H9 (cell line): ENCODE data around the gene SMIM41. TPM values are rescaled to one million over a fixed set of nuclear protein-coding genes. Genes with fewer than 3 reads are reported as not detected.

Experiments used
- DNase-seq: peaks from one replicate; pipeline ENCODE4 v3.0.0-alpha.2; 2017
- H2AFZ ChIP-seq: one replicate; pipeline ENCODE4 v1.6.1; 2013; ENCODE audit warnings: mild to moderate bottlenecking, low read length, control low read depth, moderate library complexity
- H2AK5ac ChIP-seq: 2 replicates; pipeline ENCODE4 v1.6.1; 2013; ENCODE audit warnings: low read length, control low read depth, mixed read lengths; ENCODE audit not compliant: insufficient read length
- H2BK120ac ChIP-seq: one replicate; pipeline ENCODE4 v1.6.1; 2013; ENCODE audit warnings: low read depth, mild to moderate bottlenecking, low read length, control low read depth, inconsistent platforms; ENCODE audit not compliant: poor library complexity, severe bottlenecking
- H2BK12ac ChIP-seq: 2 replicates; pipeline ENCODE4 v1.6.1; 2013; ENCODE audit warnings: low read length, control low read depth, mixed read lengths, low read depth; ENCODE audit not compliant: insufficient read length
- H2BK15ac ChIP-seq: 2 replicates; pipeline ENCODE4 v1.6.1; 2013; ENCODE audit warnings: low read depth, low read length, control low read depth
- H2BK20ac ChIP-seq: one replicate; pipeline ENCODE4 v1.6.1; 2013; ENCODE audit warnings: low read depth, mild to moderate bottlenecking, low read length, control low read depth, inconsistent platforms; ENCODE audit not compliant: poor library complexity, severe bottlenecking
- H2BK5ac ChIP-seq: 2 replicates; pipeline ENCODE4 v1.6.1; 2013; ENCODE audit warnings: low read length, control low read depth, mixed read lengths; ENCODE audit not compliant: insufficient read length
- H3K14ac ChIP-seq: 2 replicates; pipeline ENCODE4 v1.6.1; 2013; ENCODE audit warnings: low read length, control low read depth; ENCODE audit not compliant: insufficient read depth
- H3K18ac ChIP-seq: 2 replicates; pipeline ENCODE4 v1.6.1; 2013; ENCODE audit warnings: low read depth, mild to moderate bottlenecking, mixed read lengths, low read length, control low read depth; ENCODE audit not compliant: insufficient read length
- H3K23ac ChIP-seq: 2 replicates; pipeline ENCODE4 v1.6.1; 2013; ENCODE audit warnings: low read length, control low read depth, mixed read lengths, low read depth; ENCODE audit not compliant: insufficient read length
- H3K23me2 ChIP-seq: 2 replicates; pipeline ENCODE4 v1.6.1; 2013; ENCODE audit warnings: low read depth, mild to moderate bottlenecking, mixed read lengths, low read length, control low read depth; ENCODE audit not compliant: insufficient read length, poor library complexity, severe bottlenecking
- H3K27ac ChIP-seq: 2 replicates; pipeline ENCODE4 v1.5.1; 2013; ENCODE audit warnings: low read length, control low read depth, mixed read lengths, low read depth; ENCODE audit not compliant: insufficient read length
- H3K27me3 ChIP-seq: 2 replicates; pipeline ENCODE4 v1.6.1; 2013; ENCODE audit warnings: low read length, control low read depth, inconsistent platforms; ENCODE audit not compliant: insufficient read depth
- H3K4ac ChIP-seq: 2 replicates; pipeline ENCODE4 v1.6.1; 2013; ENCODE audit warnings: low read depth, mild to moderate bottlenecking, control low read depth, inconsistent platforms, low read length, moderate library complexity
- H3K4me1 ChIP-seq: 2 replicates; pipeline ENCODE4 v1.6.1; 2013; ENCODE audit warnings: low read length, control low read depth, inconsistent platforms; ENCODE audit not compliant: insufficient read depth
- H3K4me2 ChIP-seq: 2 replicates; pipeline ENCODE4 v1.6.1; 2013; ENCODE audit warnings: low read length, control low read depth, mixed read lengths; ENCODE audit not compliant: insufficient read length, insufficient read depth
- H3K56ac ChIP-seq: 2 replicates; pipeline ENCODE4 v1.6.1; 2013; ENCODE audit warnings: low read depth, mild to moderate bottlenecking, mixed read lengths, low read length, control low read depth; ENCODE audit not compliant: insufficient read length
- H3K79me1 ChIP-seq: 2 replicates; pipeline ENCODE4 v1.6.1; 2013; ENCODE audit warnings: low read depth, mild to moderate bottlenecking, moderate library complexity, low read length, control low read depth, inconsistent platforms; ENCODE audit not compliant: insufficient read depth, poor library complexity, severe bottlenecking
- H3K79me2 ChIP-seq: 2 replicates; pipeline ENCODE4 v1.6.1; 2013; ENCODE audit warnings: low read length, control low read depth, inconsistent platforms; ENCODE audit not compliant: insufficient read depth
- H3K9ac ChIP-seq: 2 replicates; pipeline ENCODE4 v1.6.1; 2013; ENCODE audit warnings: low read length, control low read depth, mixed read lengths; ENCODE audit not compliant: insufficient read length; ENCODE audit errors: extremely low read depth
- H3K9me3 ChIP-seq: one replicate; pipeline ENCODE4 v1.6.1; 2013; ENCODE audit warnings: low read depth, low read length, inconsistent platforms; ENCODE audit not compliant: control insufficient read depth
- H3T11ph ChIP-seq: one replicate; pipeline ENCODE4 v1.6.1; 2013; ENCODE audit warnings: mild to moderate bottlenecking, low read length, control low read depth, inconsistent platforms
- H4K20me1 ChIP-seq: one replicate; pipeline ENCODE4 v1.6.1; 2013; ENCODE audit not compliant: control insufficient read depth, insufficient read length, insufficient read depth
- H4K5ac ChIP-seq: 2 replicates; pipeline ENCODE4 v1.6.1; 2013; ENCODE audit warnings: low read depth, mild to moderate bottlenecking, mixed read lengths, low read length, control low read depth; ENCODE audit not compliant: insufficient read length
- H4K8ac ChIP-seq: replicated peaks from 2 replicates; pipeline ENCODE4 v1.6.1; 2013; ENCODE audit warnings: low read length, control low read depth, mixed read lengths, low read depth; ENCODE audit not compliant: insufficient read length
- H4K91ac ChIP-seq: 2 replicates; pipeline ENCODE4 v1.6.1; 2013; ENCODE audit warnings: low read depth, mild to moderate bottlenecking, moderate library complexity, mixed read lengths, low read length, control low read depth; ENCODE audit not compliant: insufficient read length
- H3K27ac Mint-ChIP-seq, 3 experiments: 2 replicates in 2 of 3; 3 replicates in 1 of 3; pipeline ENCODE4 v1.8.0; 2020 to 2021; ENCODE audit warnings: mixed read lengths in 3 of 3, mild to moderate bottlenecking in 1 of 3, moderate library complexity in 1 of 3
- H3K27me3 Mint-ChIP-seq: 2 replicates; pipeline ENCODE4 v1.8.0; 2021; ENCODE audit warnings: low read depth, mild to moderate bottlenecking, moderate library complexity, mixed read lengths
- H3K36me3 Mint-ChIP-seq, 3 experiments: 2 replicates in 2 of 3; 3 replicates in 1 of 3; pipeline ENCODE4 v1.8.0; 2020 to 2021; ENCODE audit warnings: low read depth in 3 of 3, mixed read lengths in 3 of 3; ENCODE audit not compliant: insufficient read depth in 1 of 3
- H3K4me1 Mint-ChIP-seq, 2 experiments: 2 replicates each; pipeline ENCODE4 v1.8.0; 2020; ENCODE audit warnings: mixed read lengths in 2 of 2
- H3K4me3 Mint-ChIP-seq, 2 experiments: 2 replicates in 1 of 2; 3 replicates in 1 of 2; pipeline ENCODE4 v1.8.0; 2020 to 2021; ENCODE audit warnings: mild to moderate bottlenecking in 2 of 2, mixed read lengths in 2 of 2, moderate library complexity in 1 of 2
- H3K9me3 Mint-ChIP-seq, 2 experiments: 2 replicates in 1 of 2; 3 replicates in 1 of 2; pipeline ENCODE4 v1.8.0; 2020; ENCODE audit warnings: mild to moderate bottlenecking in 2 of 2, mixed read lengths in 2 of 2, moderate library complexity in 1 of 2
- CTCF ChIP-seq: fragments of 200-600 bp; sonication (generic); conservative IDR thresholded peaks from 3 replicates; pipeline ENCODE4 v1.8.0; 2021; ENCODE audit warnings: antibody characterized with exemption, mild to moderate bottlenecking
- WGBS: extraction: QIAGEN DNeasy Blood & Tissue Kit; methylation state at CpG from one replicate; pipeline ENCODE4 v1.1.7; 2013; ENCODE audit warnings: missing lambda C conversion rate, low lambda C conversion rate, mixed read lengths; ENCODE audit not compliant: insufficient read length; ENCODE audit errors: extremely low coverage; 5-methylcytosine and 5-hydroxymethylcytosine counted together
- total RNA-seq: library from RNA; stranded (reverse); gene quantifications from 2 replicates; pipeline ENCODE4 v1.2.1, GENCODE V29; 2021

The SMIM41 gene
- total RNA-seq, 1 experiment from 2014 or later: not detected

- H3K4me2 ChIP-seq: no peak overlapping the region
- Mint-ChIP-seq H3K4me1 (peaks cover 33 to 37% of the 10 kb centered on the region in 2 experiments), H3K27ac (peak overlapping the region in 1 of 3 experiments; percentile 14; a peak in 1 of 7 replicates), H3K36me3 (no peaks in the 10 kb centered on the region; a peak in 1 of 7 replicates), H3K9me3 (no peaks in the 10 kb centered on the region; a peak in 1 of 5 replicates), H3K27me3 (peaks cover 9% of the 10 kb centered on the region), H3K4me3 (no peak overlapping the region)
- no peak overlapping the region for H2BK5ac ChIP-seq
- H3K27ac ChIP-seq: no peak overlapping the region
- H3K56ac ChIP-seq: no peak overlapping the region
- H3T11ph ChIP-seq: no peak overlapping the region
- no peaks in the 10 kb centered on the region for H3K23me2 ChIP-seq
- H2BK120ac ChIP-seq: no peak overlapping the region
- no peak overlapping the region for H3K4ac ChIP-seq
- no peak overlapping the region for H2BK20ac ChIP-seq
- H3K79me2 ChIP-seq: no peaks in the 10 kb centered on the region
- H3K27me3 ChIP-seq: no peaks in the 10 kb centered on the region
- no peak overlapping the region for H4K91ac ChIP-seq
- peaks cover 15% of the 10 kb centered on the region for H3K4me1 ChIP-seq
- no peak overlapping the region for H2BK15ac ChIP-seq
- H3K79me1 ChIP-seq: no peaks in the 10 kb centered on the region
- H3K9me3 ChIP-seq: no peaks in the 10 kb centered on the region
- no peak overlapping the region for H3K9ac ChIP-seq
- H4K20me1 ChIP-seq: no peaks in the 10 kb centered on the region
- H2BK12ac ChIP-seq: no peak overlapping the region
- no peak overlapping the region for H3K18ac ChIP-seq
- no peak overlapping the region for H3K14ac ChIP-seq
- DNase-seq: no peak
- no peak overlapping the region for H2AFZ ChIP-seq
- no peak overlapping the region for H4K5ac ChIP-seq
- H4K8ac ChIP-seq: no peak overlapping the region
- no peak for TF ChIP-seq CTCF
- no peak overlapping the region for H2AK5ac ChIP-seq
- WGBS: no CpG with 5 or more reads among the region's 5 CpGs
- no peak overlapping the region for H3K23ac ChIP-seq
Measured at GRCh38 chr12:52130711-52131110, 51.2 kb downstream of the SMIM41 start.
